HG02763 (cell line): ENCODE results near the gene PBX1.
"Not testable (repeated sequence)": the region's sequence is repeated elsewhere in the genome, so short reads cannot be mapped to it uniquely, and the experiment has no call there.

Experiments
- ATAC-seq: cut with Tn5 transposase; IDR thresholded peaks from one replicate; pipeline ENCODE4 v1.9.1; 2021; ENCODE audit warnings: mild to moderate bottlenecking, moderate library complexity; ENCODE audit not compliant: unreplicated experiment

Gene PBX1

GRCh38 chr1:164589961-164590507, 31.1 kb downstream of the PBX1 start:
- no peak for ATAC-seq

GRCh38 chr1:164590592-164590991, 31.6 kb downstream of the PBX1 start:
- ATAC-seq = no peak

- no peak for ATAC-seq
Measured at GRCh38 chr1:164591858-164592257, 32.9 kb downstream of the PBX1 start.

GRCh38 chr1:164592634-164593033, 33.6 kb downstream of the PBX1 start:
- ATAC-seq = no peak

- no peak for ATAC-seq
Measured at GRCh38 chr1:164595212-164595611, 36.2 kb downstream of the PBX1 start.

GRCh38 chr1:164596172-164596571, 37.2 kb downstream of the PBX1 start:
- no peak for ATAC-seq

GRCh38 chr1:164598719-164599118, 39.7 kb downstream of the PBX1 start:
- ATAC-seq = no peak

- no peak for ATAC-seq
Measured at GRCh38 chr1:164599272-164599671, 40.3 kb downstream of the PBX1 start.

GRCh38 chr1:164601399-164602100, 42.6 kb downstream of the PBX1 start:
- ATAC-seq = no peak

- ATAC-seq = no peak
Measured at GRCh38 chr1:164602101-164602422, 43.1 kb downstream of the PBX1 start.

- no peak for ATAC-seq
Measured at GRCh38 chr1:164602480-164603093, 43.6 kb downstream of the PBX1 start.

- not testable (repeated sequence) for ATAC-seq
Measured at GRCh38 chr1:164603805-164604204, 44.8 kb downstream of the PBX1 start.

- no peak for ATAC-seq
Measured at GRCh38 chr1:164604541-164604940, 45.6 kb downstream of the PBX1 start.

GRCh38 chr1:164605254-164606091, 46.5 kb downstream of the PBX1 start:
- ATAC-seq = no peak

GRCh38 chr1:164607351-164607750, 48.4 kb downstream of the PBX1 start:
- ATAC-seq = no peak

GRCh38 chr1:164608651-164609057, 49.7 kb downstream of the PBX1 start:
- no peak for ATAC-seq

GRCh38 chr1:164609089-164609488, 50.1 kb downstream of the PBX1 start:
- ATAC-seq = no peak

GRCh38 chr1:164610538-164611222, 51.7 kb downstream of the PBX1 start:
- no peak for ATAC-seq

- no peak for ATAC-seq
Measured at GRCh38 chr1:164611754-164612642, 53.0 kb downstream of the PBX1 start.

GRCh38 chr1:164613176-164613575, 54.2 kb downstream of the PBX1 start:
- no peak for ATAC-seq
